Measurements from ENCODE around the gene TRAK1. TPM values are rescaled to one million over a fixed set of nuclear protein-coding genes. Genes with fewer than 3 reads are reported as not detected.

TRAK1 gene
- total and polyA plus RNA-seq, 2 experiments from 2014 or later: 19.0 to 28.8 TPM

GRCh38 chr3:42055291-42055690 is 35.9 kb upstream of the TRAK1 start:
- Histone ChIP-seq H4K20me1 (ENCODE audit: insufficient read depth, poor library complexity, severe bottlenecking) (no peaks in the 10 kb centered on the region), H2AFZ (no peak overlapping the region), H3K9me3 (ENCODE audit: low read depth) (no peaks in the 10 kb centered on the region), H3K27me3 (no peaks in the 10 kb centered on the region), H3K9me2 (replicated peaks; ENCODE audit: insufficient read depth) (no peaks in the 10 kb centered on the region), H3K4me3 (no peak overlapping the region), H3K4me2 (no peak overlapping the region), H3K27ac (peak overlapping the region; percentile 7), H3K79me2 (peaks cover 60% of the 10 kb centered on the region), H3K36me3 (replicated peaks; ENCODE audit: insufficient read depth, low read depth) (no peaks in the 10 kb centered on the region), H3K4me1 (ENCODE audit: insufficient read depth) (peaks cover 26% of the 10 kb centered on the region)
- WGBS (ENCODE audit: low lambda C conversion rate, missing lambda C conversion rate): 76% methylated on average over 3 of the region's 3 CpGs
- TF ChIP-seq EZH2 (IDR thresholded peaks at IDR 0.05; ENCODE audit: borderline replicate concordance): no peak
- TF ChIP-seq EZH2phosphoT487 (IDR thresholded peaks at IDR 0.05; ENCODE audit: low read depth, severe bottlenecking, unreplicated experiment): no peak
- TF ChIP-seq CTCF (IDR thresholded peaks at IDR 0.05; ENCODE audit: poor library complexity): no peak
- DNase-seq (ENCODE audit: low spot score): peak; percentile 2

- peaks cover 31% of the 10 kb centered on the region for H3K4me1 ChIP-seq (ENCODE audit: insufficient read depth)
- H4K20me1 ChIP-seq (ENCODE audit: insufficient read depth, poor library complexity, severe bottlenecking): no peaks in the 10 kb centered on the region
- no peak overlapping the region for H3K27ac ChIP-seq
- H2AFZ ChIP-seq: no peak overlapping the region
- DNase-seq (ENCODE audit: low spot score): no peak
- no peaks in the 10 kb centered on the region for H3K36me3 ChIP-seq (replicated peaks; ENCODE audit: insufficient read depth, low read depth)
- H3K4me3 ChIP-seq: no peak overlapping the region
- 89% methylated on average over 2 of the region's 2 CpGs for whole genome bisulfite sequencing (ENCODE audit: low lambda C conversion rate, missing lambda C conversion rate)
- H3K79me2 ChIP-seq: peaks cover 47% of the 10 kb centered on the region
- no peaks in the 10 kb centered on the region for H3K9me3 ChIP-seq (ENCODE audit: low read depth)
- H3K27me3 ChIP-seq: no peaks in the 10 kb centered on the region
- no peak overlapping the region for H3K4me2 ChIP-seq
- TF ChIP-seq CTCF (IDR thresholded peaks at IDR 0.05; ENCODE audit: poor library complexity) (no peak), EZH2phosphoT487 (IDR thresholded peaks at IDR 0.05; ENCODE audit: low read depth, severe bottlenecking, unreplicated experiment) (no peak), EZH2 (IDR thresholded peaks at IDR 0.05; ENCODE audit: borderline replicate concordance) (no peak)
- no peaks in the 10 kb centered on the region for H3K9me2 ChIP-seq (replicated peaks; ENCODE audit: insufficient read depth)
Measured at GRCh38 chr3:42056840-42057239, 34.3 kb upstream of the TRAK1 start.

- Histone ChIP-seq H3K79me2 (peaks cover 53% of the 10 kb centered on the region), H2AFZ (no peak overlapping the region), H3K4me1 (ENCODE audit: insufficient read depth) (peaks cover 28% of the 10 kb centered on the region), H3K9me3 (ENCODE audit: low read depth) (no peaks in the 10 kb centered on the region), H3K4me2 (no peak overlapping the region), H3K36me3 (replicated peaks; ENCODE audit: insufficient read depth, low read depth) (no peaks in the 10 kb centered on the region), H3K9me2 (replicated peaks; ENCODE audit: insufficient read depth) (no peaks in the 10 kb centered on the region), H3K27me3 (no peaks in the 10 kb centered on the region), H4K20me1 (ENCODE audit: insufficient read depth, poor library complexity, severe bottlenecking) (no peaks in the 10 kb centered on the region), H3K27ac (no peak overlapping the region), H3K4me3 (no peak overlapping the region)
- DNase-seq (ENCODE audit: low spot score): no peak
- TF ChIP-seq EZH2 (IDR thresholded peaks at IDR 0.05; ENCODE audit: borderline replicate concordance) (no peak), CTCF (IDR thresholded peaks at IDR 0.05; ENCODE audit: poor library complexity) (no peak), EZH2phosphoT487 (IDR thresholded peaks at IDR 0.05; ENCODE audit: low read depth, severe bottlenecking, unreplicated experiment) (no peak)
- WGBS (ENCODE audit: low lambda C conversion rate, missing lambda C conversion rate): 76% methylated on average over 7 of the region's 7 CpGs
Measured at GRCh38 chr3:42057561-42058211, 33.5 kb upstream of the TRAK1 start.
